Glutamatergic neuron (in vitro differentiated cells): ENCODE data around the gene EVC2. TPM values are rescaled to one million over a fixed set of nuclear protein-coding genes. Genes with fewer than 3 reads are reported as not detected.

ENCODE experiments used
- DNase-seq: peaks from one replicate; pipeline ENCODE4 v3.0.0; 2022
- H3K27ac Mint-ChIP-seq: one replicate; pipeline ENCODE4 v1.8.0; 2020; ENCODE audit warnings: mild to moderate bottlenecking, mixed read lengths, inconsistent platforms; ENCODE audit not compliant: unreplicated experiment
- H3K27me3 Mint-ChIP-seq: one replicate; pipeline ENCODE4 v1.8.0; 2020; ENCODE audit warnings: mild to moderate bottlenecking, moderate library complexity, mixed read lengths, inconsistent platforms; ENCODE audit not compliant: unreplicated experiment
- H3K36me3 Mint-ChIP-seq: one replicate; pipeline ENCODE4 v1.8.0; 2020; ENCODE audit warnings: mild to moderate bottlenecking, mixed read lengths, inconsistent platforms; ENCODE audit not compliant: unreplicated experiment
- H3K4me1 Mint-ChIP-seq: one replicate; pipeline ENCODE4 v1.8.0; 2020; ENCODE audit warnings: mild to moderate bottlenecking, low read depth, mixed read lengths, inconsistent platforms; ENCODE audit not compliant: unreplicated experiment
- H3K4me3 Mint-ChIP-seq: one replicate; pipeline ENCODE4 v1.8.0; 2020; ENCODE audit warnings: mild to moderate bottlenecking, mixed read lengths, inconsistent platforms; ENCODE audit not compliant: unreplicated experiment
- H3K9me3 Mint-ChIP-seq: one replicate; pipeline ENCODE4 v1.8.0; 2020; ENCODE audit warnings: mild to moderate bottlenecking, moderate library complexity, mixed read lengths, inconsistent platforms; ENCODE audit not compliant: unreplicated experiment
- total RNA-seq: library from RNA; stranded (reverse); fragmentation: NEBNext Ultra II Directional; extraction: Animal tissue kit (Norgen Biotek cat#: 25700); gene quantifications from one replicate; pipeline ENCODE4 v1.2.1, GENCODE V29; 2021; ENCODE audit not compliant: unreplicated experiment
- TF ChIP-seq, protein P1 (sequence below): fragments of 200-600 bp; sonication (generic); IDR thresholded peaks from one replicate; pipeline ENCODE4 v1.5.0; 2021; ENCODE audit not compliant: partially characterized antibody, unreplicated experiment

Gene EVC2
- total RNA-seq, 1 donor from 2014 or later: 2.3 TPM

DNA sequence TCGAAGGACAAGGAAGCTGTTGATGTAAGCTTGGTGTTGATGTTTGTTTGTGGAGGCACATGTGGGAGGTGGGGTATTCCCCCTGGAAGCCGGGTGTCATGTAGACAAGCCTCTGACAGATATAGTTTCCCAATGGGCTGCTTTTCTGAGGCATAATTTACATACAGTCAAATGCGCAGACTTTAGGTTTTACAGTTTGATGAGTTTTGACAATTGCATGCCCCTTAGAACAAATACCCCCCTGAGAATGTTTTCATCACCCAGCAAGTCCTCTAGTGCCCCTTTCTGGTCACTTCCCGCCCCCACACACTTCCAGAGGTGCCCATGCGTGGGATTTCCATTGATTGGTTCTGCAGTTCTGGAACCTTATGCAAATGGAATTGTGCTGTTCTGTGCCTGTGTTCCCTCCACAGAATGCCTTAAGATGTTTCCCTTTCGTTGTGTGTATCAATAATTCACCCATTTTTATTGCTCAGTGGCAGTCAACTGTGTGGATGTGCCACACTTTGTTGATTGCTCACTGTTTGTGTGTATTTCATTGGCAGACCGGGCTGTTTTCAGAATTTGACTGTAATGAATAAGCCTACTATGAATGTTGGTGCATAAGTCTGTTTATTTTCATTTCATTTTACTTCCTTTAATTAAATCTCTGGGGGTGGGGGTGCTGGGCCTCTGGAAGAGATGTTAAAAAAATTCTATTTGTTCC, 11.1 kb upstream of the EVC2 start:
- Mint-ChIP-seq H3K27ac (no peak overlapping the region), H3K36me3 (peaks cover 7% of the 10 kb centered on the region), H3K27me3 (peaks cover 7% of the 10 kb centered on the region), H3K4me3 (no peak overlapping the region), H3K4me1 (no peaks in the 10 kb centered on the region), H3K9me3 (peaks cover 3% of the 10 kb centered on the region)
- no peak for DNase-seq
- TF ChIP-seq, protein P1, sequence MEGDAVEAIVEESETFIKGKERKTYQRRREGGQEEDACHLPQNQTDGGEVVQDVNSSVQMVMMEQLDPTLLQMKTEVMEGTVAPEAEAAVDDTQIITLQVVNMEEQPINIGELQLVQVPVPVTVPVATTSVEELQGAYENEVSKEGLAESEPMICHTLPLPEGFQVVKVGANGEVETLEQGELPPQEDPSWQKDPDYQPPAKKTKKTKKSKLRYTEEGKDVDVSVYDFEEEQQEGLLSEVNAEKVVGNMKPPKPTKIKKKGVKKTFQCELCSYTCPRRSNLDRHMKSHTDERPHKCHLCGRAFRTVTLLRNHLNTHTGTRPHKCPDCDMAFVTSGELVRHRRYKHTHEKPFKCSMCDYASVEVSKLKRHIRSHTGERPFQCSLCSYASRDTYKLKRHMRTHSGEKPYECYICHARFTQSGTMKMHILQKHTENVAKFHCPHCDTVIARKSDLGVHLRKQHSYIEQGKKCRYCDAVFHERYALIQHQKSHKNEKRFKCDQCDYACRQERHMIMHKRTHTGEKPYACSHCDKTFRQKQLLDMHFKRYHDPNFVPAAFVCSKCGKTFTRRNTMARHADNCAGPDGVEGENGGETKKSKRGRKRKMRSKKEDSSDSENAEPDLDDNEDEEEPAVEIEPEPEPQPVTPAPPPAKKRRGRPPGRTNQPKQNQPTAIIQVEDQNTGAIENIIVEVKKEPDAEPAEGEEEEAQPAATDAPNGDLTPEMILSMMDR: no peak

DNA sequence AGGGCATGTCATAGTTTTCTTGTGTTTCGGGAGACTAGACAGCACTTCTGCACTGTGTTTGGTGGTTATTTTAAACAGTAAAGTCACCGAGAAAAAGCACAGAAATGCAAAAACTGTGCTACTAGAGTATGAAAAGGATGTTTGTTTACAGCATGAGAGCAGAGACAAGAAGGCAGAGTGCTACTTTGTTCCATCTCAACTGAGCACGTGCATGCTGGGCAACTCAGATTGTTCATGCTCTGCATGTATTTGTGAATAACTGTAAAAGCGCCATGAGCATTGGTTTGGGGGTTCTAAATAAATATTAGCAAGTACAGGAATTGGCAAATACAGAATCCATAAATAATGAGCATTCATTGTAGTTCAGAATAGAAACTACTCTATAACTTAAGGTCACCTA, 10.1 kb upstream of the EVC2 start:
- Mint-ChIP-seq H3K27ac (no peak overlapping the region), H3K27me3 (peaks cover 6% of the 10 kb centered on the region), H3K4me1 (no peaks in the 10 kb centered on the region), H3K36me3 (peaks cover 7% of the 10 kb centered on the region), H3K9me3 (peaks cover 4% of the 10 kb centered on the region), H3K4me3 (no peak overlapping the region)
- no peak for DNase-seq
- TF ChIP-seq, protein P1: no peak

DNA sequence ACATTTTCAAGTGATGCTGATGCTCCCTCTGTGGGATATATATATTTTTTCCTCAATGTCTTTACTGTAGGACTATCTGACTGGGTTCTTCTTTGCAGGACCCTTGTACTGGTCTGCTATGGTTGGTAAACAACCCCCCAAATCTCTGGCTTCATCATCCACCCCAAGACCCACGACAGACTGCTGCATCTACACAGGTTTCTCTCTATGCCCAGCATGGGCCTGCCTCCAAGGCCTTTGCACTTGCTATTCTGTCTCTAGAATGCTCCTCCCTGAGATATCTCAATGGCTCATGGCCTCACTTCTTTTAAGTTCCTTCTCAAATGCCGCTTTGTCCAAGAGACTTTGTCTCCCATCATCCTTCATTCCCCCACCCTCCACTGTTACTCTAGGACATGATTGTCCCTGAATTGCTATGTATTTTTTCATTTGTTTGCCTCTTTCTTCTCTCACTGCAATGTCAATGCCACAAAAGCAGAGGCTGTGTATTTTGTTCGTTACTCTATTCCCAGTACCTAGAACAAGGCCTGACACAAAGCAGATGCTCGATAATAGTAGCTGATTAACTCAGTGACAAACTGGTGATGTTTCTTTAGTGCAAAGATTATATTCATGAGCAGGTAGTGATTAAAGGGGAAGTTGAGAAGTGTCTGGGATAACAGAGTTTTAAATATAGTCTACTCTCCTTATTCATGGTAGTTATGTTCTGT, 9.2 kb upstream of the EVC2 start:
- H3K36me3 Mint-ChIP-seq: peaks cover 7% of the 10 kb centered on the region
- no peak overlapping the region for H3K27ac Mint-ChIP-seq
- no peak for DNase-seq
- H3K9me3 Mint-ChIP-seq: peaks cover 4% of the 10 kb centered on the region
- H3K27me3 Mint-ChIP-seq: peaks cover 7% of the 10 kb centered on the region
- TF ChIP-seq, protein P1: no peak
- H3K4me1 Mint-ChIP-seq: no peaks in the 10 kb centered on the region
- H3K4me3 Mint-ChIP-seq: no peak overlapping the region

DNA sequence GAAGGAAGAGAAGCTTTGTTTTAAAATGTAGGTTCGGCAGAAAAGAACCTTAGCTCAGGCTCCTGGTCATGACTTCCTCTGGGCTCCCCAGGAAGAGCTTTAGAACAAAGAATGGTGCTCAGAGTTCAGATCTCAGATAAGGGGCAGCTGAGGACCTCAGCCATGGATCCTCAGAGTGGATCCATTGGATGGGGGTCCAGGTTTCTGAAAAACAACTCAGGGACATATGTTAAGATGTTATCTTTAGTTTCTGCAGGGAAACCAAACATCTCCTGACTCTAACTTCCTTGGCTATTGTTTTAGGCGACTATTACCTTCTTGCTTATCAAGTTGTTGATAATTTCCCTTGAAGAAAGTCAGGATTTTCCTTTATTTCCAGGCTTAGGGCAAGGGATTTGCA, 8.0 kb upstream of the EVC2 start:
- TF ChIP-seq, protein P1: no peak
- Mint-ChIP-seq H3K27ac (no peak overlapping the region), H3K36me3 (peaks cover 7% of the 10 kb centered on the region), H3K4me3 (no peak overlapping the region), H3K4me1 (no peaks in the 10 kb centered on the region), H3K27me3 (peaks cover 10% of the 10 kb centered on the region), H3K9me3 (peaks cover 9% of the 10 kb centered on the region)
- no peak for DNase-seq

DNA sequence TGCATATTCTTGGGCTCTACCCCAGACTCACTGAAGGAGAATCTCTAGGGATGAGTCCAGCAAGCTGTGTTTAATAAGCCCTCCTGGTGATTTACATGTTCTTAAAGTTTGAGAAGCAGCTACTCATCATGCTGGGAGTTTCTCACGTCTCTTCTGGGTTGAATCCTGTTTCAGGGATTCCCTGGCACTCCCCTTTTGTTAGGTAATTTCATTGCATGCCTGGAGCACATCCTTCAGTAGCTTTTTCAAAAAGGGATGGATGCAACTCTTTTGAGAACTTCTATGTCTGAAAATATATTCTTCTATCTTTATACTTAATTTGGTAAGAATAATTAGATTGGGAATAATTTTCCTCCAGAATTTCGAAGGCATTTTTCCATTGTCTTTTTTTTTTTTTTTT, 7.0 kb upstream of the EVC2 start:
- no peak overlapping the region for H3K4me3 Mint-ChIP-seq
- no peak overlapping the region for H3K27ac Mint-ChIP-seq
- TF ChIP-seq, protein P1: no peak
- DNase-seq: no peak
- peaks cover 6% of the 10 kb centered on the region for H3K27me3 Mint-ChIP-seq
- H3K4me1 Mint-ChIP-seq: peaks cover 3% of the 10 kb centered on the region
- H3K36me3 Mint-ChIP-seq: peaks cover 7% of the 10 kb centered on the region
- peaks cover 12% of the 10 kb centered on the region for H3K9me3 Mint-ChIP-seq
